SU-DHL-6 (cell line): ENCODE results near the gene KYNU.

Experiments used
- H2AFZ ChIP-seq: fragments of 200-600 bp; sonication (generic); 2 replicates; pipeline ENCODE4 v1.6.1; 2014; ENCODE audit warnings: low read depth, mild to moderate bottlenecking, moderate library complexity, mixed read lengths, antibody characterized with exemption, low read length; ENCODE audit not compliant: severe bottlenecking
- H3F3A ChIP-seq: fragments of 200-600 bp; shearing (Covaris generic); 2 replicates; pipeline ENCODE4 v1.6.0; 2016; ENCODE audit warnings: antibody characterized with exemption, mild to moderate bottlenecking; ENCODE audit not compliant: insufficient read depth
- H3K27ac ChIP-seq: fragments of 200-600 bp; sonication (generic); 2 replicates; pipeline ENCODE4 v1.5.1; 2016; ENCODE audit warnings: low read depth, mild to moderate bottlenecking, low read length, moderate library complexity, mixed read lengths
- H3K27me3 ChIP-seq: fragments of 200-600 bp; sonication (generic), shearing (Covaris generic); 2 replicates; pipeline ENCODE4 v1.6.0; 2014; ENCODE audit warnings: mild to moderate bottlenecking, low read length
- H3K36me3 ChIP-seq: fragments of 200-600 bp; sonication (generic); 2 replicates; pipeline ENCODE4 v1.6.1; 2014; ENCODE audit warnings: mild to moderate bottlenecking, low read length, mixed read lengths
- H3K4me2 ChIP-seq: fragments of 300-600, 200-600 bp; shearing (Covaris generic), sonication (generic); 2 replicates; pipeline ENCODE4 v1.6.0; 2014; ENCODE audit warnings: low read length, low read depth, mild to moderate bottlenecking; ENCODE audit not compliant: poor library complexity, severe bottlenecking
- H3K4me3 ChIP-seq: fragments of 200-600 bp; sonication (generic); 2 replicates; pipeline ENCODE4 v1.5.1; 2014; ENCODE audit warnings: antibody characterized with exemption, low read length, mild to moderate bottlenecking, mixed read lengths; ENCODE audit not compliant: insufficient read depth, poor library complexity, severe bottlenecking
- H3K79me2 ChIP-seq: fragments of 200-600 bp; sonication (generic); 2 replicates; pipeline ENCODE4 v1.6.1; 2014; ENCODE audit warnings: mild to moderate bottlenecking, low read length, moderate library complexity; ENCODE audit not compliant: insufficient read depth
- H3K9ac ChIP-seq: fragments of 200-600 bp; sonication (generic); 2 replicates; pipeline ENCODE4 v1.7.0; 2014; ENCODE audit warnings: mild to moderate bottlenecking, low read length
- H3K9me2 ChIP-seq: fragments of 200-600 bp; sonication (generic); replicated peaks from 2 replicates; pipeline ENCODE4 v1.6.1; 2014; ENCODE audit warnings: low read length; ENCODE audit not compliant: insufficient read depth
- H3K9me3 ChIP-seq: fragments of 200-600 bp; sonication (generic); 2 replicates; pipeline ENCODE4 v1.6.1; 2014; ENCODE audit warnings: low read length, mixed read lengths; ENCODE audit not compliant: insufficient read depth
- H4K20me1 ChIP-seq: fragments of 200-600 bp; sonication (generic); 2 replicates; pipeline ENCODE4 v1.6.1; 2014; ENCODE audit warnings: low read depth, mild to moderate bottlenecking, antibody characterized with exemption, low read length, moderate library complexity, mixed read lengths
- EZH2phosphoT487 ChIP-seq: fragments of 200-600 bp; sonication (generic), shearing (Covaris generic); conservative IDR thresholded peaks from 2 replicates; pipeline ENCODE4 v1.6.1; 2018; ENCODE audit warnings: mild to moderate bottlenecking, antibody characterized with exemption, low read length, moderate library complexity, mixed read lengths
- TF ChIP-seq, protein P1 (sequence below): fragments of 200-600 bp; sonication (generic); IDR thresholded peaks from one replicate; pipeline ENCODE4 v1.5.1; 2017; ENCODE audit warnings: antibody characterized with exemption, mild to moderate bottlenecking, low read length, moderate library complexity; ENCODE audit not compliant: insufficient read depth, poor library complexity, severe bottlenecking

Gene KYNU

DNA sequence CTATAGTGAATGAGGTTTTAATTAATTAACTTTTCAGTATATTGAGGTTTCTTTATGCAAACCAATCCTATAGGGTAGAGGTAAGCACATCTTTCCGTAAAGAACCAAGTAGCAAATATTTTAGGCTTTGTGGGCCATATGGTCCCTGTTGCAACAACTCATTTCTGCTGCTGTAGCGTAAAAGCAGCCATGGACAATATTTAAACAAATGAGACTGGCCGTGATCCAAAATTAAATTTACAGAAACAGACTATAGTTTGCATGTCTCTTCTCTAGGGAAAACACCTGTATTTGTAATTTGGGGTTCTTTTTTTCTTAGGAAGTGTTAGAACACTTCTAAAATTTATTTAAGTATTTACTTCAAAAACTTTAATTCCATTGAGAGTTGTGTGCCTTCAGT is 104.3 kb downstream of the KYNU start:
- peaks cover 18% of the 10 kb centered on the region for H3F3A ChIP-seq
- TF ChIP-seq EZH2phosphoT487, result no peak
- TF ChIP-seq, protein P1, sequence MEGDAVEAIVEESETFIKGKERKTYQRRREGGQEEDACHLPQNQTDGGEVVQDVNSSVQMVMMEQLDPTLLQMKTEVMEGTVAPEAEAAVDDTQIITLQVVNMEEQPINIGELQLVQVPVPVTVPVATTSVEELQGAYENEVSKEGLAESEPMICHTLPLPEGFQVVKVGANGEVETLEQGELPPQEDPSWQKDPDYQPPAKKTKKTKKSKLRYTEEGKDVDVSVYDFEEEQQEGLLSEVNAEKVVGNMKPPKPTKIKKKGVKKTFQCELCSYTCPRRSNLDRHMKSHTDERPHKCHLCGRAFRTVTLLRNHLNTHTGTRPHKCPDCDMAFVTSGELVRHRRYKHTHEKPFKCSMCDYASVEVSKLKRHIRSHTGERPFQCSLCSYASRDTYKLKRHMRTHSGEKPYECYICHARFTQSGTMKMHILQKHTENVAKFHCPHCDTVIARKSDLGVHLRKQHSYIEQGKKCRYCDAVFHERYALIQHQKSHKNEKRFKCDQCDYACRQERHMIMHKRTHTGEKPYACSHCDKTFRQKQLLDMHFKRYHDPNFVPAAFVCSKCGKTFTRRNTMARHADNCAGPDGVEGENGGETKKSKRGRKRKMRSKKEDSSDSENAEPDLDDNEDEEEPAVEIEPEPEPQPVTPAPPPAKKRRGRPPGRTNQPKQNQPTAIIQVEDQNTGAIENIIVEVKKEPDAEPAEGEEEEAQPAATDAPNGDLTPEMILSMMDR, result no peak
- no peaks in the 10 kb centered on the region for H3K27me3 ChIP-seq
- peak overlapping the region; percentile 69 for H3K27ac ChIP-seq
- H3K9me3 ChIP-seq, result no peaks in the 10 kb centered on the region
- H4K20me1 ChIP-seq, result no peaks in the 10 kb centered on the region
- H2AFZ ChIP-seq, result peak overlapping the region; percentile 9
- H3K4me3 ChIP-seq, result peak overlapping the region; percentile 25
- H3K9ac ChIP-seq, result peak overlapping the region; percentile 30
- no peaks in the 10 kb centered on the region for H3K79me2 ChIP-seq
- H3K36me3 ChIP-seq, result no peaks in the 10 kb centered on the region
- H3K9me2 ChIP-seq, result no peaks in the 10 kb centered on the region
- peak overlapping the region; percentile 74 for H3K4me2 ChIP-seq

DNA sequence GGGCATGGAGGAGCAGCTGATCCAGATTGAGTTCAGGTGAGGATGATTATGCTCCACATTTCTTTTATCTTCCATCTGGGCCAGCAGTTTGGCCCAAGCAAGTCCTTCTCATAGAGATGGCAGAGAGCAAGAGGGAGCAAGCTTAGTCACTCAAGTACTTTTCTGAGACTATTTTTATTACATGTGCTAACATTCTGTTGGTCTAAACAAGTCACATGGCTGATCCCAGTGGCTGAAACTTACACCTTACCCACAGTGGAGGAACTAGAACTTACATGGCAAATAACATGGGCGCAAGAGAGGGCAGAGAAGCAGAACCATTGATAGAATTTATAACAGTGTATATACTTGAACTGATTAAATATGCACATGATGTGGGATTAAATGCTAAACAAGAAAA is 105.7 kb downstream of the KYNU start:
- no peaks in the 10 kb centered on the region for H3K9me3 ChIP-seq
- TF ChIP-seq, protein P1, result no peak
- TF ChIP-seq EZH2phosphoT487, result no peak
- H3K4me2 ChIP-seq, result peak overlapping the region; percentile 74
- no peaks in the 10 kb centered on the region for H3K79me2 ChIP-seq
- no peak overlapping the region for H3K9ac ChIP-seq
- H3F3A ChIP-seq, result peaks cover 18% of the 10 kb centered on the region
- no peaks in the 10 kb centered on the region for H3K9me2 ChIP-seq
- H4K20me1 ChIP-seq, result no peaks in the 10 kb centered on the region
- no peaks in the 10 kb centered on the region for H3K36me3 ChIP-seq
- no peaks in the 10 kb centered on the region for H3K27me3 ChIP-seq
- peak overlapping the region; percentile 69; the same call in 1 of the 2 replicates for H3K27ac ChIP-seq
- H3K4me3 ChIP-seq, result no peak overlapping the region
- no peak overlapping the region for H2AFZ ChIP-seq

DNA sequence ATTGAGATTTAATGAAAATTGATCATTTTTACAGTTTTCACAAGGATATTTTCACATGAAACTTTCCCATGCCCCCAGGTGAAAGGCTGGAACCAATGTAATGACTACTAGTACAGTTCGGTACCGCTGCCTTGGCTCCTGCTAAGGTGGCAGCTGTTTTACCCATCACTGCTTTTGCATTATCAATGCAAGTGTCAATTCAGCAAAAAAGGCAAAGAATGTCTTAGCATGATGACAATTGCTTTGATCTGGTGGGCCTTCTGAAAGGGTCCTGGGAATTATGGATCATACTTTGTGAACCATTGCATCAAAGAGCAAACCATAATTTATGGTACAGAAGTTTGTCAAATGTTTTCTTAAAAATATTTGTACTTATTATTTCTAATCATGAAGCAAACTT is 107.2 kb downstream of the KYNU start:
- no peak overlapping the region for H3K27ac ChIP-seq
- TF ChIP-seq, protein P1, result no peak
- no peak for TF ChIP-seq EZH2phosphoT487
- peaks cover 16% of the 10 kb centered on the region for H3F3A ChIP-seq
- no peaks in the 10 kb centered on the region for H3K9me2 ChIP-seq
- no peaks in the 10 kb centered on the region for H4K20me1 ChIP-seq
- no peak overlapping the region for H3K9ac ChIP-seq
- H2AFZ ChIP-seq, result no peak overlapping the region
- H3K9me3 ChIP-seq, result no peaks in the 10 kb centered on the region
- no peak overlapping the region for H3K4me2 ChIP-seq
- no peaks in the 10 kb centered on the region for H3K27me3 ChIP-seq
- no peaks in the 10 kb centered on the region for H3K36me3 ChIP-seq
- H3K4me3 ChIP-seq, result no peak overlapping the region
- H3K79me2 ChIP-seq, result no peaks in the 10 kb centered on the region
